GM21515 (cell line): ENCODE results near the gene NEK8.

Experiments
- ATAC-seq: cut with Tn5 transposase; IDR thresholded peaks from one replicate; pipeline ENCODE4 v1.9.1; 2021; ENCODE audit not compliant: unreplicated experiment

The NEK8 gene

GRCh38 chr17:28743243-28744103 is 14.9 kb downstream of the NEK8 start, which contains the start of gene TRAF4:
Gene TRAF4 (plus strand): TSS chr17:28744011. CDS start chr17:28744113, 102 bp downstream.
- ATAC-seq = peak; percentile 49

- ATAC-seq = peak; percentile 21
Measured at GRCh38 chr17:28744104-28744971, 15.8 kb downstream of the NEK8 start.

DNA sequence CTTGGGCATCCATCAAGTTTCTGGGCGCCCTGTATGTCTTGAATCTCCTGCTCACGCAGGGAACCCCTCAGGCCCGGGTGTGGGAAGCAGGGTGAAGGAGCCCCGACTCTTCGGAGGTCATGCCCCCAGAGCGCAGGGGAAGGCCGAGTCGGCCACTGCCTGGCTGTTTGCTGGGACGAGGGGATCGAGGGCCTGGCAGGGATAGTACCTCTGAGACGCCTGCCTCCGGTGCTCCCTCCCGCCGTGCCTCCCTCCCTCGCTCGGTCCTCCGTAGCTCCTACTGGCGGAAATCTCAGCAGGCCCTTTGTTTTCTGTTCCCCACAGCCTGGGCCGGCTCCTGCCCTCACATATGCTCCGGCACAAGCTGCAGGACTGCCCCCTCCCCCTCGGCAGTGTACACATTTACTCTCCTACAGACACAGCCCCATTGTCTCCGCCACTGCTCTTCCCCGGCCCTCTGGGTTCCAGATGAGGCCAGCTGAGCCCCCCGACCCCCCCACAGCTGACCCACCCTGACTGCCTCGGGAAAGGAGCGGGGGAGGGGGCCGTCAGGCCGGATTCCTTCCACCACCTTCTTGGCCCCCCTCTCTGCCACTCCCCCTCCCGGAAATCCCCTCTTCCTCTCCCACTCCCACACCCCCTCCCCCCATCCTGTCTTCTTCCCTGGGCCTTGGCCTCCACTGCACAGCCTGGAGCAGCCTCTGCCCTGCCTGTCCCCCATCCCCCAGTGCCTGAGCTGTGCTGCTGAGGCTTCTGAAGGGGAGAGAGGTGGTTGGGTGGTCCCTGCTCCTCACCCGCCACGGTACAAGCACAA is 16.6 kb downstream of the NEK8 start:
- ATAC-seq = no peak

- ATAC-seq = no peak
Measured at GRCh38 chr17:28745786-28746411, 17.3 kb downstream of the NEK8 start.

DNA sequence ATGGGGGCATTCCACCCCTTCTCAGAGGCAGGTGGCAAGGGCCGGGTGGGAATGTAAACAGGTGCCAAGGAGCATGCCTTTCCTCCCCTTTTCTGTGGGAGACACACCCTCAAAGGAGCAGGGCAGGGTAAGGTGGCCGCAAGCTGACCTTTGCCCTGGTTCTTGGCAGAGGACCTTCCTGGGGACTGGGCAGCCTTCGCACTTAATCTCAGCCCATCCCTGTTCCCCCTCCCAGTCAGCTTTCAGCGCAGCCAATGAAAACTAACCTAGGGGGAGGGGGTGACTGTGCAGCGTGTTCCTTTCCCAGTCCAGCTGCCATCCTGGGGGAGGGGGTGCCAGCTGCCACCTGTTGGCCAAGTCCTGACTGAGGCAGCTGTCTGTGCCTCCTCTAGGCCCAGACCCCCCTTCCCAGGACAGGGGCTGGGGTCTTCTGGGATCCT is 18.0 kb downstream of the NEK8 start:
- ATAC-seq = no peak

GRCh38 chr17:28747051-28747691 is 18.6 kb downstream of the NEK8 start:
- ATAC-seq = no peak

DNA sequence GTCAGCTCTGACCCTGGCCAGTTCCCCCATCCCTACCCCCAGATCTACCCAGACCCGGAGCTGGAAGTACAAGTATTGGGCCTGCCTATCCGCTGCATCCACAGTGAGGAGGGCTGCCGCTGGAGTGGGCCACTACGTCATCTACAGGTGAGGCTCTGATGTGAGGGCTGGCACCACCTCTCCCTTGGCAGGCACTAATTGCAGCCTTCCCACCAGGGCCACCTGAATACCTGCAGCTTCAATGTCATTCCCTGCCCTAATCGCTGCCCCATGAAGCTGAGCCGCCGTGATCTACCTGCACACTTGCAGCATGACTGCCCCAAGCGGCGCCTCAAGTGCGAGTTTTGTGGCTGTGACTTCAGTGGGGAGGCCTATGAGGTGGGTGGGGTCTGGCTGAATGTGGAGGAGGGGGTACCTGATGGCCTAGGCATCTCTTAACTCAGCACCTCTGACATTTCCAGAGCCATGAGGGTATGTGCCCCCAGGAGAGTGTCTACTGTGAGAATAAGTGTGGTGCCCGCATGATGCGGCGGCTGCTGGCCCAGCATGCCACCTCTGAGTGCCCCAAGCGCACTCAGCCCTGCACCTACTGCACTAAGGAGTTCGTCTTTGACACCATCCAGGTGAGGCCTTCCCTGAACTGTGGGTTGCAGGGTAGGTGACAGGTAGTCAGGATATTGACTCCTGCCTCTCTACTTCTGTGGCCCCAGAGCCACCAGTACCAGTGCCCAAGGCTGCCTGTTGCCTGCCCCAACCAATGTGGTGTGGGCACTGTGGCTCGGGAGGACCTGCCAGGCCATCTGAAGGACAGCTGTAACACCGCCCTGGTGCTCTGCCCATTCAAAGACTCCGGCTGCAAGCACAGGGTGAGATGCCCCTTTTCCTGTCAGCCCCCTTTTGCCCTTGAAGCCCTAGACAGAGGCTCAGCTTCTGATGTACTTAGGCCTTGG is 19.5 kb downstream of the NEK8 start:
- ATAC-seq = no peak

- ATAC-seq = no peak
Measured at GRCh38 chr17:28748852-28749515, 20.4 kb downstream of the NEK8 start.

GRCh38 chr17:28749516-28750177 is 21.1 kb downstream of the NEK8 start:
- ATAC-seq = no peak

DNA sequence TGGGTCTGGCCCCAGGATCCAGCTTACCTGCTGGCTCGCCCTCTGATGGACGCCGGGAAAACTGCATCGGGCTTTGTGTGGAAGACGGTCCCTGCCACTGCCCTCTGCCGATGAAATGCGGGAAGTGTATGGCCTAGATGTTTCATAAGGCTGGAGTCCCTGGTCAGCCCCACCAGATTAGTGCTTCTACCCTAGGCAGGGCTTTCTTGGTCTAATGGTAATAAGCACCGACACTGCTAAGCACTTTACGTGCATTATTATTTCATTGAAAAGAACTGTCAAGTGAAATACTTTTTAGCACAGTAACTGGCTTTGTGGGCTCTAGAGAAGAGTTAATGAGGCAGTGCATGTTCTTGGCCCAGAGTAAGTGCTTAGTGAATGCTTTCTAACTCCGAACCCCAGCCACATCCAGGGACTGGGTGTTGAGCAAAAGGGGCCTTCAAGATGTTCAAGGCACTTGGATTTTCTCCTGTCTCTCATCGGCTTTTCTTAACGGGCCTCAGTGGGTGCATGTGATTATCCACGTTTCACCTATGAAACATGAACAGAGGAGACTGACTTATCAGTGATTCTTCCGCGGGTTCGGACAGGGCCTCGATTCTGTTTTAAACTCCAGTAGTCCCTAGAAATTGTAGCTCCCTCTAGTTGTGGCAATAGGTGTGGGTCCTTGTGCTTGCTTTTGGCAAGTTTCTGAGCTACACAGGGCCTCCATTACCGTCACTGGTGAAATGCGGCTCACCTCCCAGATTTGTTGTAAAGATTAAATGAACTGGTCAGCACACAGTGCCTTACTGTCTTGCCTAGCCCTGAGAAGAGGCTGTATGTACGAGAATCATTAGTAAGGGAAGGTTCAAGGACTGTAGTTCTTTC is 21.8 kb downstream of the NEK8 start:
- peak; percentile 68 for ATAC-seq

- ATAC-seq = no peak
Measured at GRCh38 chr17:28751600-28752366, 23.2 kb downstream of the NEK8 start.

GRCh38 chr17:28755486-28755885 is 26.9 kb downstream of the NEK8 start:
- ATAC-seq = no peak

- no peak for ATAC-seq
Measured at GRCh38 chr17:28756049-28756804, 27.6 kb downstream of the NEK8 start.

DNA sequence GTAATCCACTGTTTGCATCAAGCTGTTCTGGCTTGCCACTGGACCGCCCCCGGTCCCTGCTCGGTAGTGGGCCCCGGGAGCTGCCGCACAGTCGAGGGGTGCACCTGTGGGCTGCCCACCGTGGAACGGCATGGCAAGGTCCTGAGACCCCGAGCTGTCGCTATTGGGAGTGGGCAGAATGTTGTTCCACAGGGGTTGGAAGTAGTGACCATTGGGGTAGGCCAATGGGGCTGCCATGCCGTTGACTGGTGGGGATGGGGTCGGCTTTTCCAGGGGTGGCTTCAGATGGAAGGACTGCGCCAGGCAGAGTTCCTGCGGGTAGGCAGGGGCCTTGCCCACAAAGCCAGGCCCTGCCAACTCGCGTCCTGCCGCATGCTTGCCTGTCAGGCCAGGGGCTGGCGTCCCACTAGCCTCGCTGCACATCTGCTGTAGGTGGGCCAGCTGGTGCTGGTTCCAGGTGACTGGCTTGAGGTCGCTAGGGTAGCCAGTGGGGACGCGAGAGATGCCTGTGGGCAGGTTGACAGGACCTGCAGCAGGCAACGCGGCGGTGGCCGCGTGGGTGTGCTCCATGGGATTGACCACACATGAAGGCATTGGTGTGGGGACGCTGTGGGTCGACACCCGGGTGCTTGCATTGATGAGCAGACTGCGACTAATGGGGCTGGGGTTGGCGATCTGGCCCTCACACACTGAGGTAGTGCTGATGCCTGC is 30.0 kb downstream of the NEK8 start:
- no peak for ATAC-seq
